Stimulated activated CD8-positive, alpha-beta memory T cell treated with anti-CD3 and anti-CD28 coated beads, Interleukin-7, amount 100 ng/mL, for 1 hour (primary cell): Measurements from ENCODE around the gene PPFIA2.

Experiments used
- DNase-seq, 2 donors: peaks; one replicate each; pipeline ENCODE4 v3.0.0-alpha.2; 2020; ENCODE audit warnings: low read depth in 2 of 2

The PPFIA2 gene

DNA sequence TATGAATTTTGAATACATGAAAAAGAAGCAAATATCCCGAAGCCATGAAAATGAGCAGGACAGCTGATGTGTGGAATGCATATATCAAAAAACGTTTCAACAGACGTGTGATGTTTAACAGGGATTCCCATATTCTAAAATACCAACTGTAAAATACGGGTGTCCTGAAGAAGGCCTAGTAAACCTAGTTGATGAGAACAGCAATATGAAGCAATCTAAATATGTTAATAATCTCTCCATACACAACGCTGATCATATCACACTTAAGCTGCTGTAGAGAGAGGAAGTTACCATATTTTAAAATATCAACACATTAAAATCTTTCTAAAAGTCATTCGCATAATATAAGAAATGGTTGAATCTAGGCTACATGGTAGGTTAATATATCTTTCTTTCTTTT is 317.5 kb downstream of the PPFIA2 start:
- DNase-seq = no peak

DNA sequence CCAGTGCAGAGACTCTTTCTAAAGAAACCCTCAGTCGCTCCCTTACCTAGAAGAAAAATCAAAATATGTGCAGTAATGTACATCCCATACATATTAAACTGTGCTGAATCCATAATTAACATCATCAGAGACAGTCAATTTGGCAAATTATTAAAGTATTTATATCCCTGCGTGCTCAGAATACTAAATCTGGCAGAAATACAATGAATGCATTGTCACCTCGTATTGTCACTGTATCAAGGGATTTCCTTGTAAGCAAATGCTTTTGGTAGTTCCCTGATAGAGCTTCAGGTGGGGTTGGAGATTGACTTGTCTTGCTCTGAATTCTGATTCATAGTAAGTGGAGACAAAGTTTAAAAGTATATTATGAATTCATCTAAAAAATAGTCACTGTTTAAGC is 319.1 kb downstream of the PPFIA2 start:
- no peak for DNase-seq

GRCh38 chr12:81439344-81439743 is 319.8 kb downstream of the PPFIA2 start:
- no peak for DNase-seq

- DNase-seq = no peak
Measured at GRCh38 chr12:81417056-81417455, 342.1 kb downstream of the PPFIA2 start.

GRCh38 chr12:81416571-81416970 is 342.6 kb downstream of the PPFIA2 start:
- DNase-seq = no peak

GRCh38 chr12:81414441-81414840 is 344.7 kb downstream of the PPFIA2 start:
- no peak for DNase-seq

- DNase-seq = no peak
Measured at GRCh38 chr12:81412940-81413339, 346.2 kb downstream of the PPFIA2 start.

DNA sequence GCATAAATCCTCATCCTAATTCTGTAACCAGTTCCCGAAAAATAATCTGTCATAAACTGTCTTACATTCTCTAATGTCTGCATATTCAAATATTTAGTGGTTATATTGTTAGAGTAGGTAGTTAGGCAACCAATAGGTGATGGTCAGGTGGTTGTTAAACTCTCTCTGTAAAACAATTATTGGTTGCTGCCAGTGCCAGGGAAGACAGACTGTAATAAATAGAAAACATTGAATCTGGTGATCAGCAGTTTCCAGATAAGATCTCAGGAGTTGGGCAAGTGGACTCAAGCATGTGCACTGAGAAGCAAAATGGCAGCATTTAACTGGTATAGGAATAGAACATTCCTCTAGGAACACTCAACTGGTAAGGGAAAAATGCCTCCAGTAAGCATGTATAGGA is 355.8 kb downstream of the PPFIA2 start:
- DNase-seq = no peak

GRCh38 chr12:81401241-81401640 is 357.9 kb downstream of the PPFIA2 start:
- DNase-seq = no peak

DNA sequence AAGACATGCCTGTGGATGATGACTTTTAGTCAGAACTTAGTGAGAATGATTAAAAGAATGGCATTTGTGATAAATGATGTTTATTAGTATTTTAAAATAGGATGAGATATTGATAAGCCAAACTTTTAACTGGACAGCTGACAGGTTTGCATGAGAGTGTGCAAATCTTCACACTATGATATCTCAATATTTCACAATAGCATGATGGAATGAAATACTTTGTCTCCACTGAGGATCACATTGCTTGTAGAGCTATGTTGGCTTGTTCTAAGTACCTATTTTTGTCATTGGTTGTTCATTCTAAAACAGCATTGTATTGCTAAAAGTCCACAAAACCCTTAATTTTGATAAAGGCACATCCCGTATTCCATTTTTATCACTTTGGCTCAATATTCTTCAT is 359.1 kb downstream of the PPFIA2 start:
- no peak for DNase-seq

GRCh38 chr12:81395431-81395830 is 363.7 kb downstream of the PPFIA2 start:
- no peak for DNase-seq

DNA sequence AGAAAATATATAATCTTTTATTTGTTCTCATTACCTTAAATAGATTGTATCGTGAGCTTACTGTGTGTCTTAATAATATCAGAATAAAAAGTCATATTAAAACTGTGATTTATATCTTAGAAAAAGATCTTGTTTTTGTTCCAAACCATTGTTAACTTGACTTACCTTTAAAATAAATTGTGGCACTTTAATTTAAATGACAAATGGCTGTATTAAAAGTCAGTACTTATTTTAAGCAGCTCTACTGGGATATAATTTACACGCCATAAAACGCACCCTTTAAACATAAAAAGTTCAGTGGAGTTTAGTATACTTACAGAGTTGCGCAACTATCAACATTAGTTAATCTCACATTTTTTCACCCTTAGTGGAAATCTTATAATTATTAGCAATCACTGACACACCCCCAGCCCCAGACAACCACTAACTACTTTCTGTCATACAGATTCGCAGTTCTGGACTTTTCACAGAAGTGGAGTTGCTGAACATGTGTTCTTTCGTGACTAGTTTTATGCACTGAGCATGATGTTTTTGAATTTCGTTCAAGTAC is 369.5 kb downstream of the PPFIA2 start:
- DNase-seq = no peak

DNA sequence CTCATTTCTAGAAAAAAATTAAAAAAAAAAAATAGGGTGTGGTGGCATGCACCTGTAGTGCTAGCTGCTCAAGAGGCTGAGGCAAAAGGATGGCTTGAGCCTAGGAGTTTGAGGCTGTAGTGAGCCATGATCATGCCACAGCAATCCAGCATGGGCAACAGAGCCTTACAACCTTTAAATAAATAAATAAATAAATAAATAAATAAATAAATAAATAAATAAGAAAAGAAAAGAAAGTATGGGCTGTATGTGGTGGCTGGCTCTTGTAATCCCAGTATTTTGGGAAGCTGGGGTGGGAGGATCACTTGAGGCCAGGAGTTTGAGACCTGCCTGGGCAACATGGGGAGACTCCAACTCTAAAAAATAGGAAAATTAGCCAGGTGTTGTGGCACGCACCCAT is 373.0 kb downstream of the PPFIA2 start:
- DNase-seq = no peak

- DNase-seq = no peak
Measured at GRCh38 chr12:81381951-81382350, 377.2 kb downstream of the PPFIA2 start.

DNA sequence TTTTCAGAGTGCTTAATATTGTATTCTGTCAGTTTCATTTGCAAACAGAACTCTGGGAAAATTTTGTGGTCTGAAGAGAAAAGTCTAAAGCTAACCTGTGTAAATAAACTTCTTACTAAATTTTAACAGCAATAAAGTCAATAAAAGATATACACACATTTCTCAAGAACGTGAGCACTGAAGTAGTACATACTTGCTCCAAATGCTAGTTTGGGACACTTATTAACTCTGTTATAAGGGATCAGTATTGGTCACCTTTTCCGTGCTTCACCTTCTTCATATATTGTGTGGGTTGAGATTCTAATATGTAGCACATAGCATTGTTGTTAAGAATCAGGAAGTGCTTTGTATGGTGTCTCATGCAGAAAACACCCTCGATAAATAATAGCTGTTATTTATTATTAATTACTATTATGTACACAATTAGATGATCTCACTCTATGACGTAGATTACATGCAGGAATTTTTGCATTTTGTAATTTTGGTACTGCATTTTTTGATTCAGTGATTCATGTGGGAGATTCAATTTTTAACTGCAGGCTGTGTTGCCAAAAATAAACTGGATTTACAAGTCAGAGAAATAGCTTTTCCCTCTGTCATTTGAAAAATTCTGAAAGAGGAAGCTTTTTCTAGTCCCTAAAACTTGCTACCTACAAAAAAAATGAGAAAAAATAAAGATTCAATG is 380.4 kb downstream of the PPFIA2 start:
- DNase-seq = no peak

DNA sequence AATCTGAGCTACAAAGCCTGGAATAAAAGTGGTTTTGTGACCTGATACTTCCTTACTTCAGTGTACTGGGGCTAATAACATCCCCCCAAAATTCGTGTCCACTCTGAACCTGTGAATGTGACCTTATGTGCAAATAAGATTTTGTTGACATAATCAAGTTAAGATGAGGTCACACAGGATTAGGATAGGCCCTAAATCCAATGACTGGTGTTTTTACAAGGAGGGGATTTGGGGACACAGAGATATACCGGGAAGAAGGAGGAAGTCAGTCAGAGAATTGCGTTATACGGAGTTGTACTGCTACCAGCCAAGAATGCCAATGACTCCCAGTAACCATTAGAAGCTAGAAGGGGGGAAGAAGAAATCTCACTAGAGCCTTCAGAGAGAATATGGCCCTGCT is 381.4 kb downstream of the PPFIA2 start:
- DNase-seq = no peak

- DNase-seq = no peak
Measured at GRCh38 chr12:81375969-81376368, 383.2 kb downstream of the PPFIA2 start.

DNA sequence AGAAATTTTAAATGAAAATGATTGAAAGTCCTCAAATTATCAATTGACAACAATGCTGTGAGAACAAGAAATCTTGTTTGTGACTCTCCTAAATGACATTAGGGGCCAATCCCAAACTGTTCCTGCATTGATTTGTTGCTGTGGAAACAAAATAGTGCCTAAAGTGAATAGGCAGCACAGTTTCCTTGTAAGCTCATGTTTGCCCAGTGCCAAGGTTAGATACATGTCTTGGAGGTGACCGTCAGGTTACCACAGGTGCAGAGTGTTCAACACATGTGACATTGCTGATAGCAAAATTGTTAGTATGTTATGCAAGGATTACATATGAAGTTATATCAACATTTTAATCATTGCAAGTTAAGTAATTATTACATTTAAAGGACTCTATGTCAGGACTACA is 388.7 kb downstream of the PPFIA2 start:
- DNase-seq = no peak

- no peak for DNase-seq
Measured at GRCh38 chr12:81369175-81369574, 390.0 kb downstream of the PPFIA2 start.

GRCh38 chr12:81365284-81365683 is 393.9 kb downstream of the PPFIA2 start:
- no peak for DNase-seq

DNA sequence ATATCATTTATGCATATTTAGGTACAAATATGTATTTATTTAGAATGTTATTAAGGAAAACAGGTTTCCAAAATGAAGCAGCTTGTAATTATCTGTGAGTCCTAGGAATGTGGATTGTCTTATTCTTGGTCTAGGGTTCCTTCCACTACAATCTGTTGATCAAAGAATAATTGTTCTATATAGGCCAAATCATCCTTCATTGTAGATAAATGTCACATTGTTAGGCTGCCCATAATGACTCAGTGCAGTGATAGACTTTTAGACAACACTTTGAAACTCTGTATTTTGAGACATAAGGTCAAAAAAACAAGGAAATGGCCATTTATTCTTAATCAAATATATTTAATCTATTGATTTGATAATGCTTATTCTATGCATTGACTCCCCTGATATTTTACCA is 398.2 kb downstream of the PPFIA2 start:
- DNase-seq = no peak

- DNase-seq = no peak
Measured at GRCh38 chr12:81359736-81360135, 399.4 kb downstream of the PPFIA2 start.

DNA sequence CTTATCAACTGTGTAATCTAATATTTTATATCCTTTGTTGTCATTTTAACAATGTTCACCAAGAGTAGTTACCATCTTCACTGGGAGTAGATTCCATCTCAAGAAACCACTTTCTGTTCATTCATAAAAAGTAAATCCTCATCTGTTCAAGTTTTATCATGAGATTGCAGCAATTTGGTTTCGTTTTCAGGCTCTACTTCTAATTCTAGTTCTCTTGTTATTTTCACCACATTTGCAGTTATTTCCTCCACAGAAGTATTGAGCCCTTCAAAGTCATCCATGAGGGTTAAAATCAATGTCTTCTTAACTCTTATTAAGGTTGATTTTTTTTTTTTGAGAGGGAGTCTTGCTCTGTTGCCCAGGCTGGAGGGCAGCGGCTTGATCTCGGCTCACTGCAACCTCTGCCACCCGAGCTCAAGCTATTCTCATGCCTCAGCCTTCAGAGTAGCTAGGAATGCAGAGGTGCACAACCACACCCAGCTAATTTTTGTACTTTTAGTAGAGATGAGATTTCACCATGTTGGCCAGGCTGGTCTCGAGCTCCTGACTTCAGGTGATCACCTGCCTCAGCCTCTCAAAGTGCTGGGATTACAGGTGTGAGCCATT is 404.7 kb downstream of the PPFIA2 start:
- DNase-seq = no peak

- DNase-seq = no peak
Measured at GRCh38 chr12:81350309-81350708, 408.8 kb downstream of the PPFIA2 start.
